H9 (cell line): ENCODE measurements around the gene CD86. TPM values are rescaled to one million over a fixed set of nuclear protein-coding genes. Genes with fewer than 3 reads are reported as not detected.

ENCODE experiments used
- DNase-seq: peaks from one replicate; pipeline ENCODE4 v3.0.0-alpha.2; 2017
- H2AFZ ChIP-seq: one replicate; pipeline ENCODE4 v1.6.1; 2013; ENCODE audit warnings: mild to moderate bottlenecking, low read length, control low read depth, moderate library complexity
- H2AK5ac ChIP-seq: 2 replicates; pipeline ENCODE4 v1.6.1; 2013; ENCODE audit warnings: low read length, control low read depth, mixed read lengths; ENCODE audit not compliant: insufficient read length
- H2BK120ac ChIP-seq: one replicate; pipeline ENCODE4 v1.6.1; 2013; ENCODE audit warnings: low read depth, mild to moderate bottlenecking, low read length, control low read depth, inconsistent platforms; ENCODE audit not compliant: poor library complexity, severe bottlenecking
- H2BK12ac ChIP-seq: 2 replicates; pipeline ENCODE4 v1.6.1; 2013; ENCODE audit warnings: low read length, control low read depth, mixed read lengths, low read depth; ENCODE audit not compliant: insufficient read length
- H2BK15ac ChIP-seq: 2 replicates; pipeline ENCODE4 v1.6.1; 2013; ENCODE audit warnings: low read depth, low read length, control low read depth
- H2BK20ac ChIP-seq: one replicate; pipeline ENCODE4 v1.6.1; 2013; ENCODE audit warnings: low read depth, mild to moderate bottlenecking, low read length, control low read depth, inconsistent platforms; ENCODE audit not compliant: poor library complexity, severe bottlenecking
- H2BK5ac ChIP-seq: 2 replicates; pipeline ENCODE4 v1.6.1; 2013; ENCODE audit warnings: low read length, control low read depth, mixed read lengths; ENCODE audit not compliant: insufficient read length
- H3K14ac ChIP-seq: 2 replicates; pipeline ENCODE4 v1.6.1; 2013; ENCODE audit warnings: low read length, control low read depth; ENCODE audit not compliant: insufficient read depth
- H3K18ac ChIP-seq: 2 replicates; pipeline ENCODE4 v1.6.1; 2013; ENCODE audit warnings: low read depth, mild to moderate bottlenecking, mixed read lengths, low read length, control low read depth; ENCODE audit not compliant: insufficient read length
- H3K23ac ChIP-seq: 2 replicates; pipeline ENCODE4 v1.6.1; 2013; ENCODE audit warnings: low read length, control low read depth, mixed read lengths, low read depth; ENCODE audit not compliant: insufficient read length
- H3K23me2 ChIP-seq: 2 replicates; pipeline ENCODE4 v1.6.1; 2013; ENCODE audit warnings: low read depth, mild to moderate bottlenecking, mixed read lengths, low read length, control low read depth; ENCODE audit not compliant: insufficient read length, poor library complexity, severe bottlenecking
- H3K27ac ChIP-seq: 2 replicates; pipeline ENCODE4 v1.5.1; 2013; ENCODE audit warnings: low read length, control low read depth, mixed read lengths, low read depth; ENCODE audit not compliant: insufficient read length
- H3K27me3 ChIP-seq: 2 replicates; pipeline ENCODE4 v1.6.1; 2013; ENCODE audit warnings: low read length, control low read depth, inconsistent platforms; ENCODE audit not compliant: insufficient read depth
- H3K4ac ChIP-seq: 2 replicates; pipeline ENCODE4 v1.6.1; 2013; ENCODE audit warnings: low read depth, mild to moderate bottlenecking, control low read depth, inconsistent platforms, low read length, moderate library complexity
- H3K4me1 ChIP-seq: 2 replicates; pipeline ENCODE4 v1.6.1; 2013; ENCODE audit warnings: low read length, control low read depth, inconsistent platforms; ENCODE audit not compliant: insufficient read depth
- H3K4me2 ChIP-seq: 2 replicates; pipeline ENCODE4 v1.6.1; 2013; ENCODE audit warnings: low read length, control low read depth, mixed read lengths; ENCODE audit not compliant: insufficient read length, insufficient read depth
- H3K56ac ChIP-seq: 2 replicates; pipeline ENCODE4 v1.6.1; 2013; ENCODE audit warnings: low read depth, mild to moderate bottlenecking, mixed read lengths, low read length, control low read depth; ENCODE audit not compliant: insufficient read length
- H3K79me1 ChIP-seq: 2 replicates; pipeline ENCODE4 v1.6.1; 2013; ENCODE audit warnings: low read depth, mild to moderate bottlenecking, moderate library complexity, low read length, control low read depth, inconsistent platforms; ENCODE audit not compliant: insufficient read depth, poor library complexity, severe bottlenecking
- H3K79me2 ChIP-seq: 2 replicates; pipeline ENCODE4 v1.6.1; 2013; ENCODE audit warnings: low read length, control low read depth, inconsistent platforms; ENCODE audit not compliant: insufficient read depth
- H3K9ac ChIP-seq: 2 replicates; pipeline ENCODE4 v1.6.1; 2013; ENCODE audit warnings: low read length, control low read depth, mixed read lengths; ENCODE audit not compliant: insufficient read length; ENCODE audit errors: extremely low read depth
- H3K9me3 ChIP-seq: one replicate; pipeline ENCODE4 v1.6.1; 2013; ENCODE audit warnings: low read depth, low read length, inconsistent platforms; ENCODE audit not compliant: control insufficient read depth
- H3T11ph ChIP-seq: one replicate; pipeline ENCODE4 v1.6.1; 2013; ENCODE audit warnings: mild to moderate bottlenecking, low read length, control low read depth, inconsistent platforms
- H4K20me1 ChIP-seq: one replicate; pipeline ENCODE4 v1.6.1; 2013; ENCODE audit not compliant: control insufficient read depth, insufficient read length, insufficient read depth
- H4K5ac ChIP-seq: 2 replicates; pipeline ENCODE4 v1.6.1; 2013; ENCODE audit warnings: low read depth, mild to moderate bottlenecking, mixed read lengths, low read length, control low read depth; ENCODE audit not compliant: insufficient read length
- H4K8ac ChIP-seq: replicated peaks from 2 replicates; pipeline ENCODE4 v1.6.1; 2013; ENCODE audit warnings: low read length, control low read depth, mixed read lengths, low read depth; ENCODE audit not compliant: insufficient read length
- H4K91ac ChIP-seq: 2 replicates; pipeline ENCODE4 v1.6.1; 2013; ENCODE audit warnings: low read depth, mild to moderate bottlenecking, moderate library complexity, mixed read lengths, low read length, control low read depth; ENCODE audit not compliant: insufficient read length
- H3K27ac Mint-ChIP-seq, 3 experiments: 2 replicates in 2 of 3; 3 replicates in 1 of 3; pipeline ENCODE4 v1.8.0; 2020 to 2021; ENCODE audit warnings: mixed read lengths in 3 of 3, mild to moderate bottlenecking in 1 of 3, moderate library complexity in 1 of 3
- H3K27me3 Mint-ChIP-seq: 2 replicates; pipeline ENCODE4 v1.8.0; 2021; ENCODE audit warnings: low read depth, mild to moderate bottlenecking, moderate library complexity, mixed read lengths
- H3K36me3 Mint-ChIP-seq, 3 experiments: 2 replicates in 2 of 3; 3 replicates in 1 of 3; pipeline ENCODE4 v1.8.0; 2020 to 2021; ENCODE audit warnings: low read depth in 3 of 3, mixed read lengths in 3 of 3; ENCODE audit not compliant: insufficient read depth in 1 of 3
- H3K4me1 Mint-ChIP-seq, 2 experiments: 2 replicates each; pipeline ENCODE4 v1.8.0; 2020; ENCODE audit warnings: mixed read lengths in 2 of 2
- H3K4me3 Mint-ChIP-seq, 2 experiments: 2 replicates in 1 of 2; 3 replicates in 1 of 2; pipeline ENCODE4 v1.8.0; 2020 to 2021; ENCODE audit warnings: mild to moderate bottlenecking in 2 of 2, mixed read lengths in 2 of 2, moderate library complexity in 1 of 2
- H3K9me3 Mint-ChIP-seq, 2 experiments: 2 replicates in 1 of 2; 3 replicates in 1 of 2; pipeline ENCODE4 v1.8.0; 2020; ENCODE audit warnings: mild to moderate bottlenecking in 2 of 2, mixed read lengths in 2 of 2, moderate library complexity in 1 of 2
- CTCF ChIP-seq: fragments of 200-600 bp; sonication (generic); conservative IDR thresholded peaks from 3 replicates; pipeline ENCODE4 v1.8.0; 2021; ENCODE audit warnings: antibody characterized with exemption, mild to moderate bottlenecking
- WGBS: extraction: QIAGEN DNeasy Blood & Tissue Kit; methylation state at CpG from one replicate; pipeline ENCODE4 v1.1.7; 2013; ENCODE audit warnings: missing lambda C conversion rate, low lambda C conversion rate, mixed read lengths; ENCODE audit not compliant: insufficient read length; ENCODE audit errors: extremely low coverage; 5-methylcytosine and 5-hydroxymethylcytosine counted together
- total RNA-seq: library from RNA; stranded (reverse); gene quantifications from 2 replicates; pipeline ENCODE4 v1.2.1, GENCODE V29; 2021

CD86 gene
- total RNA-seq, 1 experiment from 2014 or later = not detected

GRCh38 chr3:122013448-122013925, 41.7 kb upstream of the CD86 start:
- Histone ChIP-seq H3K23ac (no peak overlapping the region), H3K79me1 (no peaks in the 10 kb centered on the region), H3K23me2 (no peaks in the 10 kb centered on the region), H2BK15ac (no peak overlapping the region), H4K5ac (no peak overlapping the region), H3K27ac (no peak overlapping the region), H4K91ac (no peak overlapping the region), H2BK120ac (no peak overlapping the region), H2AFZ (no peak overlapping the region), H2BK5ac (no peak overlapping the region), H3K9me3 (no peaks in the 10 kb centered on the region), H4K8ac (no peak overlapping the region), H2BK20ac (no peak overlapping the region), H3K27me3 (no peaks in the 10 kb centered on the region), H2AK5ac (no peak overlapping the region), H3K4me2 (no peak overlapping the region), H3K4me1 (no peaks in the 10 kb centered on the region), H3K14ac (no peak overlapping the region), H4K20me1 (no peaks in the 10 kb centered on the region), H3K56ac (no peak overlapping the region), H3K4ac (no peak overlapping the region), H3K18ac (no peak overlapping the region), H2BK12ac (no peak overlapping the region), H3T11ph (no peak overlapping the region), H3K9ac (no peak overlapping the region), H3K79me2 (no peaks in the 10 kb centered on the region)
- no peak for TF ChIP-seq CTCF
- no CpG with 5 or more reads among the region's 5 CpGs for WGBS
- no peak for DNase-seq
- Mint-ChIP-seq H3K9me3 (no peaks in the 10 kb centered on the region; a peak in 1 of 5 replicates), H3K27me3 (0 out of 2 replicates have a peak, but pooled peaks cover 1% of the 10 kb centered on the region), H3K4me3 (no peak overlapping the region), H3K27ac (no peak overlapping the region), H3K4me1 (peaks cover 7 to 12% of the 10 kb centered on the region in 2 experiments; a peak in 3 of 4 replicates), H3K36me3 (no peaks in the 10 kb centered on the region)
